WERI-Rb-1 (cell line): ENCODE data around the gene NDC1.

Experiments used
- DNase-seq: peaks from one replicate; pipeline ENCODE4 v3.0.0-alpha.2; 2020
- H3K27ac ChIP-seq: fragments of 250-450 bp; sonication (Bioruptor Pico); 2 replicates; pipeline ENCODE4 v1.5.1; 2020; ENCODE audit warnings: mild to moderate bottlenecking, moderate library complexity
- H3K27me3 ChIP-seq: fragments of 250-450 bp; sonication (Bioruptor Pico); 2 replicates; pipeline ENCODE4 v1.5.1; 2021; ENCODE audit warnings: mild to moderate bottlenecking, low read depth, moderate library complexity; ENCODE audit not compliant: insufficient read depth, severe bottlenecking
- H3K36me3 ChIP-seq: fragments of 250-450 bp; sonication (Bioruptor Pico); 2 replicates; pipeline ENCODE4 v1.5.1; 2020; ENCODE audit warnings: mild to moderate bottlenecking, moderate library complexity
- H3K4me3 ChIP-seq: 2 replicates; pipeline ENCODE4 v1.5.1; 2011; ENCODE audit warnings: low read depth, mild to moderate bottlenecking, control low read depth, low read length
- H3K9me3 ChIP-seq: fragments of 250-450 bp; sonication (Bioruptor Pico); 2 replicates; pipeline ENCODE4 v1.5.1; 2021; ENCODE audit warnings: mild to moderate bottlenecking, moderate library complexity; ENCODE audit not compliant: severe bottlenecking
- CTCF ChIP-seq: IDR thresholded peaks from 2 replicates; pipeline ENCODE4 v1.5.1; 2011; ENCODE audit warnings: low read depth, mild to moderate bottlenecking, control low read depth, inconsistent platforms, low read length

NDC1 gene

DNA sequence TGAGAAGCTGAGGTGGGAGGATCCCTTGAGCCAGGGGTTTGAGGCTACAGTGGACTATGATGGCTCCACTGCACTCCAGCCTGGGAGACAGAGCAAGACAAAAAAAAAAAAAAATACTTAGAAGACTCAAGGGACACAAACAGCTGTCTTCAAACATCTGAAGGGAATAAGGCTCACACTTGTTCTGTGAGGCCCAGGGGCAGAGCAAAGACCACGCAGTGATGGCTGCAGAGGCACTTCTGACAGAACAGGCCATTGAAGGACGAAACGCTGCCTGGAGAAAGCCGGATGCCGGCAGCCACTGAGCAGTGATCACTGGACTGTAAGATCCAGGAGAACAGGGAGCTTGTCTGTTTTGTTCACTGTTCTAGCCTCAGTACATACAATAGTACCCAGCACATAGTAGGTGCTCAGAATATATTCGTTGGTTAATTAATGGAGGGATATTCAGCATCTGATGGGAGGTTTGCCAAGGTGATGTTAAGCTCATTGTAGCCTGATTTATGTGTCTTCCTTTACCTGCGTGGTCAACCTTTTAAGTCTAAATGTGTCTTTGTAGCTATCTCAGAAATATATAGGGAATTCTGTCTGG lies 12.1 kb upstream of the NDC1 start:
- H3K36me3 ChIP-seq, result no peaks in the 10 kb centered on the region
- H3K9me3 ChIP-seq, result no peaks in the 10 kb centered on the region
- no peak overlapping the region for H3K27ac ChIP-seq
- H3K4me3 ChIP-seq, result no peak overlapping the region
- no peak for DNase-seq
- H3K27me3 ChIP-seq, result no peaks in the 10 kb centered on the region
- no peak for TF ChIP-seq CTCF

DNA sequence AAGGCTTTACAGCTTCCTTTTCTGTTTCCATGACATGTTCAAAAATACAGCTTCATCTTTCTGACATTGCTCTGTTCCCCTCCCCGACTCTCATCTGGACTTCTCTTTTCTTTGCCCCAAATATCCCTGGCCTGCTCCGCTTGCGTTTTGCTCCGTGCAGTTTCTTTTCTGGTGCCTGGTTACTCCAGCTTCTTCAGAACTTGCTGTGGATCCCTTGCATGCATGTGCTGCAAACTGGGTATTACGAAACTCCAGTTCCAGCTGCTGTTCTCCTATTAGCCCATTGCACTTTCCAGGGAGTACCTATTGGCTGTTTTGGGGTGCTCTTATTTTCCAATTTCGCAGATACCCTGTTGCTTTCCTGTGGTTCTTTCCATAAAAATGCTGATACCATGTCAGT lies 9.9 kb upstream of the NDC1 start:
- Histone ChIP-seq H3K27me3 (no peaks in the 10 kb centered on the region), H3K9me3 (no peaks in the 10 kb centered on the region), H3K36me3 (no peaks in the 10 kb centered on the region), H3K4me3 (no peak overlapping the region), H3K27ac (no peak overlapping the region)
- DNase-seq, result no peak
- no peak for TF ChIP-seq CTCF

GRCh38 chr1:53842347-53842746 lies 4.3 kb upstream of the NDC1 start:
- no peak for TF ChIP-seq CTCF
- H3K9me3 ChIP-seq, result no peaks in the 10 kb centered on the region
- H3K27ac ChIP-seq, result no peak overlapping the region
- no peaks in the 10 kb centered on the region for H3K36me3 ChIP-seq
- no peak overlapping the region for H3K4me3 ChIP-seq
- H3K27me3 ChIP-seq, result no peaks in the 10 kb centered on the region
- DNase-seq, result no peak

DNA sequence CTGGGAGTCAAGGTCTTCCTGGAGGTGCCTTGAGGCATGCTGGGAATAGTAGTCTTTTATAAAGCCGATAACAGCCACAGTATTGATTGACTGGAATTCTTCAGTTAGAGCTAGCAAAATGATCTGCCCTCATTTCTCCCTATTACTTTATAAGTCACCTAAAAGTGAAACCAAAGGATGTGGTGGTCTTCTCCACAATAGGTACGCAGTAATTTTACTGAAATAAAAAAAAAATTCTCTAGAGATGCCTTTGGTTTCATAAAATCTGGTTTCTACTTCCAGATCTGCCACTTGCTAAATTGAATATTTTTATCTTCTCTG lies 518 bp upstream of the NDC1 start:
- Histone ChIP-seq H3K9me3 (no peaks in the 10 kb centered on the region), H3K4me3 (peak overlapping the region; percentile 99; the same call in 1 of the 2 replicates), H3K36me3 (no peaks in the 10 kb centered on the region), H3K27me3 (no peaks in the 10 kb centered on the region), H3K27ac (no peak overlapping the region)
- no peak for DNase-seq
- no peak for TF ChIP-seq CTCF

GRCh38 chr1:53837646-53837923 lies 511 bp downstream of the NDC1 start:
- H3K4me3 ChIP-seq, result peak overlapping the region; percentile 99
- peak overlapping the region; percentile 97 for H3K27ac ChIP-seq
- H3K36me3 ChIP-seq, result no peaks in the 10 kb centered on the region
- H3K9me3 ChIP-seq, result no peaks in the 10 kb centered on the region
- no peaks in the 10 kb centered on the region for H3K27me3 ChIP-seq
- DNase-seq, result no peak
- TF ChIP-seq CTCF, result no peak

DNA sequence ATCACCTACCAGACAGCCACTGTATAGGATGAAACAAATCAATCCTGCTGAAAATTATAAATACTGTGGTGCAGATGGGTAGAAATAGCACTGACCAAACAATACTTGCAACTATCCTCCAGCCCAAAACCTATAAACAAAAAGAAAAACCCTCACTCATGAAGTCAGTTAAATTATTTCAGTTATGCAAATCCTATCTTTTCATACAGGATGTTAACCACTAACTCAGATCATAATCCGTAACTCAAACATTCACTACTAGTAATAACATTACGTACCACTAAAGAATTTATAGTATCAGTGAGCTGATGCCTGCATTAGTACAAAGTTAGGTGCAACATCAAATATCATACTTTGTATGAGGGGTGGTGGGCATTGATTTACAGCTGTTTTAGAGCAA lies 2.6 kb downstream of the NDC1 start:
- Histone ChIP-seq H3K9me3 (no peaks in the 10 kb centered on the region), H3K27ac (no peak overlapping the region), H3K4me3 (no peak overlapping the region), H3K36me3 (peaks cover 7% of the 10 kb centered on the region; the same call in 1 of the 2 replicates), H3K27me3 (no peaks in the 10 kb centered on the region)
- no peak for DNase-seq
- no peak for TF ChIP-seq CTCF
